DND-41 (cell line): ENCODE measurements around the gene ARPIN.
"Not testable (repeated sequence)": the region's sequence is repeated elsewhere in the genome, so short reads cannot be mapped to it uniquely, and the experiment has no call there.

Experiments
- CTCF ChIP-seq: IDR thresholded peaks from 2 replicates; pipeline ENCODE4 v1.5.1; 2012; ENCODE audit warnings: borderline replicate concordance, low read length, moderate library complexity, mild to moderate bottlenecking; ENCODE audit not compliant: poor library complexity, severe bottlenecking; ENCODE audit errors: extremely low read depth
- EZH2 ChIP-seq: IDR thresholded peaks from 3 replicates; pipeline ENCODE4 v1.6.1; 2012; ENCODE audit warnings: borderline replicate concordance, low read depth, mild to moderate bottlenecking, moderate library complexity, low read length, inconsistent platforms; ENCODE audit not compliant: severe bottlenecking

- not testable (repeated sequence) for TF ChIP-seq CTCF, EZH2
Measured at GRCh38 chr15:89943721-89944120, 31.0 kb upstream of the ARPIN start.
